HCT116 (cell line): Measurements from ENCODE around the gene TNRC18. TPM values are rescaled to one million over a fixed set of nuclear protein-coding genes. Genes with fewer than 3 reads are reported as not detected.

Source experiments
- ATAC-seq: fragments of 200-7000 bp; cut with Tn5 transposase; 2 replicates; pipeline ENCODE4 v1.9.1; 2020; ENCODE audit warnings: mild to moderate bottlenecking, moderate library complexity
- BruUV-seq: library from RNA; stranded (reverse); fragments of 400-500 nt; replicated peaks from 2 replicates; lab custom pipeline; 2021; lab: Mats Ljungman, UMichigan
- CTCF ChIA-PET: fragments of 300-600 bp; sonication (Branson Sonifier 250); formaldehyde crosslinking; loops from one replicate; lab custom pipeline; 2021; ENCODE audit warnings: antibody characterized with exemption; lab: Charles Lee
- POLR2A ChIA-PET: fragments of 300-600, 350-600 bp; sonication (Branson Sonifier 250); formaldehyde crosslinking; loops from one replicate; lab custom pipeline; 2021; ENCODE audit warnings: antibody characterized with exemption; lab: Charles Lee
- RAD21 ChIA-PET, 2 experiments: fragments of 300-600 bp; sonication (Branson Sonifier 250); formaldehyde crosslinking; loops; one replicate each; lab custom pipeline; 2023; ENCODE audit warnings: low total read pairs in 2 of 2; ENCODE audit not compliant: uncharacterized antibody in 2 of 2, unreplicated experiment in 2 of 2, low non-redundant PET in 1 of 2; lab: Charles Lee
- DNase-seq: peaks from one replicate; pipeline ENCODE4 v3.0.0-alpha.2; 2010; ENCODE audit warnings: low read depth, low spot score
- H2AFZ ChIP-seq: fragments of 200-600 bp; shearing (Covaris generic), sonication (generic); 2 replicates; pipeline ENCODE4 v1.6.1; 2017; ENCODE audit warnings: low read depth, mixed run types, mixed read lengths, antibody characterized with exemption, low read length; ENCODE audit not compliant: poor library complexity, severe bottlenecking
- H3K27ac ChIP-seq: 2 replicates; pipeline ENCODE4 v1.5.1; 2012; ENCODE audit warnings: low read depth, low read length
- H3K27me3 ChIP-seq: fragments of 200-600 bp; sonication (generic); 2 replicates; pipeline ENCODE4 v1.6.1; 2016; ENCODE audit warnings: mixed run types, low read length, mixed read lengths; ENCODE audit not compliant: insufficient read depth
- H3K36me3 ChIP-seq, 2 experiments: fragments of 200-500 bp in 1 of 2; fragments of 200-600 bp in 1 of 2; sonication (Bioruptor generic) in 1 of 2; sonication (generic) in 1 of 2; 2 replicates each; pipeline versions ENCODE4 v1.5.1 to v1.6.1; 2014 to 2016; ENCODE audit warnings: low read length in 2 of 2, inconsistent platforms in 1 of 2, mixed read lengths in 1 of 2, mixed run types in 1 of 2; ENCODE audit not compliant: insufficient read depth in 2 of 2, control insufficient read depth in 1 of 2
- H3K4me1 ChIP-seq, 2 experiments: fragments of 200-600 bp in 1 of 2; sonication (generic) in 1 of 2; 2 replicates each; pipeline versions ENCODE4 v1.5.1 to v1.6.1; 2012 to 2017; ENCODE audit warnings: low read length in 2 of 2, inconsistent platforms in 1 of 2, mild to moderate bottlenecking in 1 of 2, mixed read lengths in 1 of 2, mixed run types in 1 of 2, moderate library complexity in 1 of 2; ENCODE audit not compliant: insufficient read depth in 2 of 2, control insufficient read depth in 1 of 2
- H3K4me2 ChIP-seq: fragments of 200-600 bp; sonication (generic); 2 replicates; pipeline ENCODE4 v1.6.1; 2017; ENCODE audit warnings: mixed run types, low read length, mixed read lengths
- H3K4me3 ChIP-seq, 2 experiments: fragments of 200-600 bp in 1 of 2; sonication (generic) in 1 of 2; replicated peaks in 1 of 2; 2 replicates each; pipeline ENCODE4 v1.5.1; 2011 to 2016; ENCODE audit warnings: low read length in 2 of 2, control low read depth in 1 of 2, low read depth in 1 of 2, mild to moderate bottlenecking in 1 of 2, mixed read lengths in 1 of 2, mixed run types in 1 of 2
- H3K79me2 ChIP-seq: fragments of 200-600 bp; sonication (generic); 2 replicates; pipeline ENCODE4 v1.6.1; 2017; ENCODE audit warnings: mild to moderate bottlenecking, mixed run types, low read length, moderate library complexity, mixed read lengths; ENCODE audit not compliant: insufficient read depth
- H3K9ac ChIP-seq: fragments of 200-600 bp; sonication (generic); 2 replicates; pipeline ENCODE4 v1.6.1; 2016; ENCODE audit warnings: low read length, mixed read lengths
- H3K9me2 ChIP-seq: fragments of 200-600 bp; sonication (generic), shearing (Covaris generic); 2 replicates; pipeline ENCODE4 v1.6.1; 2017; ENCODE audit warnings: mixed run types, mild to moderate bottlenecking, moderate library complexity; ENCODE audit not compliant: insufficient read depth
- H3K9me3 ChIP-seq, 2 experiments: fragments of 200-500 bp in 1 of 2; fragments of 200-600 bp in 1 of 2; sonication (Bioruptor generic) in 1 of 2; sonication (generic) in 1 of 2; 2 replicates each; pipeline ENCODE4 v1.6.1; 2014 to 2017; ENCODE audit warnings: low read length in 2 of 2, mixed read lengths in 2 of 2, inconsistent platforms in 1 of 2, low read depth in 1 of 2, mild to moderate bottlenecking in 1 of 2, mixed run types in 1 of 2, moderate library complexity in 1 of 2; ENCODE audit not compliant: control insufficient read depth in 1 of 2, insufficient read depth in 1 of 2
- H4K20me1 ChIP-seq: fragments of 200-600 bp; sonication (generic), shearing (Covaris generic); 2 replicates; pipeline ENCODE4 v1.6.1; 2017; ENCODE audit warnings: mixed run types, mild to moderate bottlenecking, moderate library complexity; ENCODE audit not compliant: insufficient read depth
- CBX3 ChIP-seq: IDR thresholded peaks from 2 replicates; pipeline ENCODE4 v1.6.1; 2012; ENCODE audit warnings: low read depth
- CEBPB ChIP-seq: IDR thresholded peaks from 2 replicates; pipeline ENCODE4 v1.6.1; 2012; ENCODE audit warnings: low read depth
- EGR1 ChIP-seq: IDR thresholded peaks from 2 replicates; pipeline ENCODE4 v1.6.1; 2012; ENCODE audit warnings: low read depth
- EZH2 ChIP-seq: fragments of 200-600 bp; sonication (generic); IDR thresholded peaks from 2 replicates; pipeline ENCODE4 v1.6.1; 2017; ENCODE audit warnings: antibody characterized with exemption, mixed run types
- EZH2phosphoT487 ChIP-seq: fragments of 200-600 bp; IDR thresholded peaks from 2 replicates; pipeline ENCODE4 v1.6.1; 2018; ENCODE audit warnings: antibody characterized with exemption, borderline replicate concordance
- FOSL1 ChIP-seq: IDR thresholded peaks from 2 replicates; pipeline ENCODE4 v1.6.1; 2012; ENCODE audit warnings: low read depth
- JUND ChIP-seq: IDR thresholded peaks from 2 replicates; pipeline ENCODE4 v1.6.1; 2012
- POLR2A ChIP-seq: IDR thresholded peaks from 2 replicates; pipeline ENCODE4 v1.7.0; 2011; ENCODE audit warnings: borderline replicate concordance; ENCODE audit not compliant: insufficient read depth, insufficient read length; ENCODE audit errors: extremely low read depth
- POLR2AphosphoS5 ChIP-seq: IDR thresholded peaks from 2 replicates; pipeline ENCODE4 v1.6.1; 2011; ENCODE audit warnings: mild to moderate bottlenecking, low read depth, low read length, moderate library complexity
- SIN3A ChIP-seq: IDR thresholded peaks from 2 replicates; pipeline ENCODE4 v1.6.1; 2012; ENCODE audit warnings: low read depth
- SP1 ChIP-seq: IDR thresholded peaks from 2 replicates; pipeline ENCODE4 v1.6.1; 2012; ENCODE audit warnings: low read depth
- SRF ChIP-seq: IDR thresholded peaks from 2 replicates; pipeline ENCODE4 v1.6.1; 2012; ENCODE audit warnings: low read depth
- ZFX ChIP-seq: fragments of 450-650 bp; IDR thresholded peaks from 2 replicates; pipeline ENCODE4 v1.6.1; 2017
- ZNF274 ChIP-seq: fragments of 200-500 bp; sonication (Bioruptor generic); IDR thresholded peaks from 2 replicates; pipeline ENCODE4 v1.6.1; 2014; ENCODE audit warnings: mild to moderate bottlenecking, low read depth, low read length, inconsistent platforms
- intact Hi-C: fragments of 100-400 bp; cut with micrococcal nuclease; formaldehyde crosslinking; loops from 2 replicates; pipeline ENCODE4 v1.10.0; 2022
- total RNA-seq: library from RNA; stranded (reverse); gene quantifications from one replicate; pipeline ENCODE4 v1.2.1, GENCODE V29; 2021; ENCODE audit not compliant: unreplicated experiment
- TF ChIP-seq, protein P1 (sequence below): IDR thresholded peaks from 2 replicates; pipeline ENCODE4 v1.6.1; 2012; ENCODE audit warnings: low read depth
- TF ChIP-seq, protein P2 (sequence below): IDR thresholded peaks from 2 replicates; pipeline ENCODE4 v1.6.1; 2012
- TF ChIP-seq, protein P3 (sequence below), 3 experiments: fragments of 200-600 bp in 1 of 3; sonication (generic) in 1 of 3; IDR thresholded peaks in 2 of 3; conservative IDR thresholded peaks in 1 of 3; 2 replicates each; pipeline ENCODE4 v1.5.1; 2012 to 2017; ENCODE audit warnings: low read depth in 2 of 3, low read length in 2 of 3, antibody characterized with exemption in 1 of 3, borderline replicate concordance in 1 of 3, control low read depth in 1 of 3, mild to moderate bottlenecking in 1 of 3, mixed read lengths in 1 of 3, mixed run types in 1 of 3, moderate library complexity in 1 of 3; ENCODE audit not compliant: insufficient read depth in 1 of 3
- TF ChIP-seq, protein P4 (sequence below): IDR thresholded peaks from 2 replicates; pipeline ENCODE4 v1.6.1; 2012

TNRC18 gene
- total RNA-seq, 1 experiment from 2014 or later, result 101 TPM

DNA sequence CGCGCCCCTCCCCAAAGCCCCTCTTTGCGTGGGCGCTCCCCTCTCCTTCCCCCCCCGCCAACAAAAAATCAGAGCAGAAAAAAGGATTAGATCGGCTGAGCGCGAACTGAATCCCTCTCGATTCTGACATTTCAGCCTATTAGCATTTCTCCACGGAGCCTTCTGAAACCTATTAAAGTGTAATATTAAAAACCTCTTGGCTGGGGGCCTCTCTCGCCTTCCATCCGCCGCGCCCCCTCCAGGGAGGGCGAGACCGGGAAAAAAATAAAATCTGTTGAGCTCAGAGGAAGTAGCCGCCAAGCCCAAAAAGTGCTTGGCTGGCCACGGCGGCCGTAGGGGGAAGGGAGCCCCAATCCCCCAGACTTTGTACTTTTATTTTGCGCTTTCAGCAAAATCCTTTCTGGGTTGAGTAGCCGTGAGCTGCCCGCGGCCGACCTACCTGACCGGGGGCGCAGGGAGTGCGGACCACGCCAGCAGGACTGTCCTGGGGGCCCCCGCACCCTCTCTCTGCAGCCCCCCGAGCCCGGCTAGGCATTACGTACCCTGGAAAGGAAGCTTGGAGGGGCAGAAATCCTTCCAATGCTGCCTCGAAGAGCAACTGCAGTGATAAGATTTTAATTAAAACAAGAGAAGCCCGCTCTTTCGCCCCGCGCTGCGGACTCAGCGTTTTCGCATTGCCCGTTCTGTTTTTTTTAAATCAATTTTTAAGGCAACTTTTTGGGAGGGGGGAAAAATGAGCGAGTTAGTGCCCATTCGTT lies 1.3 kb upstream of the TNRC18 start (continued):
- no peak for TF ChIP-seq SIN3A
- TF ChIP-seq CEBPB, result no peak

DNA sequence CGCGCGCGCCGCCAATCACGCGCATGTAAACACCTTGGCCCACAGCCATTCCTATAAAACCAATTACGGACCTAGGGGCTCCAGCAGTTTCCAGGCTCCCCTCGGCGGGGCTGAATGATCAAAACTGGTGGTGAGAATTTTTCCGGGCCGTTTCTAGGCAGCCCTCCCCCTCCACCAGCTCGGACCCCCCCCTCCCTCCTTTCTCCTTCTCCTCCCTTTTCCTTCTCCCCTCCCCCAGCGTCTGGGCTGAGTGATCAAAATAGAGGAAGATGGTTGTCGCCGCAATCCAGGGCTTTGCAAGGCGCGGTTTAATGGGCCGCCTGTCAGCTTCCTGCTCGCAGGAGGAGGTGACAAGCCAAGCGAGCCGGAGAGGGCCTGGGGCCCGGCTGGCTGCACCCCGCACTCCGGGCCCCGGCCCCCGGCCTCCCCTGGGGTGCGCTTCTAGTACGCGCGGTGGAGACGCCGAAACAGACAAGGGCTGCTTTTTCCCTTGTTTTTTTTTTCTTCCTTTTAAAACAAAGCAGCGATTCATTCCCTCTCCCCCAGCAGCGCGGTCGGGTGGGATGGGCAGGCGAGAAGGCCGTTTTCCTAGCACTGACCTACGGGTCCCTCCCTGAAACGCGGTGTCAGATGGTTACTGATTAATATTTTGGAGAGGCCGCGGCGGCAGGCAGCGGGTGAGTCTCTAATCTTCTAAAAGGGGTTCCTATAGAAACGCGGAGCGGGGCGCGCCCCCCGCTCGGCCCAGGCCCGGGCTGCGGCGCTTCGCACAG lies 528 bp upstream of the TNRC18 start:
- no peak overlapping the region for H2AFZ ChIP-seq
- POLR2A ChIA-PET, result interaction anchor here (1.0 to 3.6 kb wide), 3 partner anchors 8 to 27 kb away, joined by 3 to 18 read pairs (median 6); no protein-coding TSS in a partner anchor
- H3K27ac ChIP-seq, result peak overlapping the region; percentile 98
- H3K27me3 ChIP-seq, result no peaks in the 10 kb centered on the region
- DNase-seq, result peak; percentile 99
- RAD21 ChIA-PET, result interaction anchor here (0.6 to 0.7 kb wide), 3 partner anchors 25 to 398 kb away, joined by 3 read pairs; no protein-coding TSS in a partner anchor
- CTCF ChIA-PET, result interaction anchor here (1.5 kb wide), 1 partner anchor 184 kb away, joined by 3 read pairs; no protein-coding TSS in a partner anchor
- peak; percentile 15 for ATAC-seq
- H3K4me3 ChIP-seq, result peak overlapping the region; percentile 81 to 87
- intact Hi-C loops, result loop anchor here (2.0 kb wide), 1 partner anchor 57 kb away; no protein-coding TSS in a partner anchor
- H4K20me1 ChIP-seq, result no peaks in the 10 kb centered on the region
- H3K36me3 ChIP-seq, result no peaks in the 10 kb centered on the region
- peak overlapping the region; percentile 98 for H3K9ac ChIP-seq
- no TSS peak for BruUV-seq
- peaks cover 90% of the 10 kb centered on the region for H3K79me2 ChIP-seq
- H3K9me2 ChIP-seq, result no peaks in the 10 kb centered on the region
- peaks cover 0 to 41% of the 10 kb centered on the region in 2 experiments; a peak in 3 of 4 replicates for H3K4me1 ChIP-seq
- H3K9me3 ChIP-seq, result no peaks in the 10 kb centered on the region
- H3K4me2 ChIP-seq, result peak overlapping the region; percentile 98
- TF ChIP-seq, protein P1, sequence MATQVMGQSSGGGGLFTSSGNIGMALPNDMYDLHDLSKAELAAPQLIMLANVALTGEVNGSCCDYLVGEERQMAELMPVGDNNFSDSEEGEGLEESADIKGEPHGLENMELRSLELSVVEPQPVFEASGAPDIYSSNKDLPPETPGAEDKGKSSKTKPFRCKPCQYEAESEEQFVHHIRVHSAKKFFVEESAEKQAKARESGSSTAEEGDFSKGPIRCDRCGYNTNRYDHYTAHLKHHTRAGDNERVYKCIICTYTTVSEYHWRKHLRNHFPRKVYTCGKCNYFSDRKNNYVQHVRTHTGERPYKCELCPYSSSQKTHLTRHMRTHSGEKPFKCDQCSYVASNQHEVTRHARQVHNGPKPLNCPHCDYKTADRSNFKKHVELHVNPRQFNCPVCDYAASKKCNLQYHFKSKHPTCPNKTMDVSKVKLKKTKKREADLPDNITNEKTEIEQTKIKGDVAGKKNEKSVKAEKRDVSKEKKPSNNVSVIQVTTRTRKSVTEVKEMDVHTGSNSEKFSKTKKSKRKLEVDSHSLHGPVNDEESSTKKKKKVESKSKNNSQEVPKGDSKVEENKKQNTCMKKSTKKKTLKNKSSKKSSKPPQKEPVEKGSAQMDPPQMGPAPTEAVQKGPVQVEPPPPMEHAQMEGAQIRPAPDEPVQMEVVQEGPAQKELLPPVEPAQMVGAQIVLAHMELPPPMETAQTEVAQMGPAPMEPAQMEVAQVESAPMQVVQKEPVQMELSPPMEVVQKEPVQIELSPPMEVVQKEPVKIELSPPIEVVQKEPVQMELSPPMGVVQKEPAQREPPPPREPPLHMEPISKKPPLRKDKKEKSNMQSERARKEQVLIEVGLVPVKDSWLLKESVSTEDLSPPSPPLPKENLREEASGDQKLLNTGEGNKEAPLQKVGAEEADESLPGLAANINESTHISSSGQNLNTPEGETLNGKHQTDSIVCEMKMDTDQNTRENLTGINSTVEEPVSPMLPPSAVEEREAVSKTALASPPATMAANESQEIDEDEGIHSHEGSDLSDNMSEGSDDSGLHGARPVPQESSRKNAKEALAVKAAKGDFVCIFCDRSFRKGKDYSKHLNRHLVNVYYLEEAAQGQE, result no peak
- TF ChIP-seq ZNF274, result no peak
- TF ChIP-seq FOSL1, result no peak
- TF ChIP-seq EZH2phosphoT487, result no peak
- TF ChIP-seq, protein P2, sequence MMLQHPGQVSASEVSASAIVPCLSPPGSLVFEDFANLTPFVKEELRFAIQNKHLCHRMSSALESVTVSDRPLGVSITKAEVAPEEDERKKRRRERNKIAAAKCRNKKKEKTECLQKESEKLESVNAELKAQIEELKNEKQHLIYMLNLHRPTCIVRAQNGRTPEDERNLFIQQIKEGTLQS, result no peak
- TF ChIP-seq CBX3, result no peak
- TF ChIP-seq SRF, result no peak
- TF ChIP-seq POLR2A, result peak; percentile 15
- no peak for TF ChIP-seq CEBPB
- TF ChIP-seq SP1, result no peak
- TF ChIP-seq, protein P3, sequence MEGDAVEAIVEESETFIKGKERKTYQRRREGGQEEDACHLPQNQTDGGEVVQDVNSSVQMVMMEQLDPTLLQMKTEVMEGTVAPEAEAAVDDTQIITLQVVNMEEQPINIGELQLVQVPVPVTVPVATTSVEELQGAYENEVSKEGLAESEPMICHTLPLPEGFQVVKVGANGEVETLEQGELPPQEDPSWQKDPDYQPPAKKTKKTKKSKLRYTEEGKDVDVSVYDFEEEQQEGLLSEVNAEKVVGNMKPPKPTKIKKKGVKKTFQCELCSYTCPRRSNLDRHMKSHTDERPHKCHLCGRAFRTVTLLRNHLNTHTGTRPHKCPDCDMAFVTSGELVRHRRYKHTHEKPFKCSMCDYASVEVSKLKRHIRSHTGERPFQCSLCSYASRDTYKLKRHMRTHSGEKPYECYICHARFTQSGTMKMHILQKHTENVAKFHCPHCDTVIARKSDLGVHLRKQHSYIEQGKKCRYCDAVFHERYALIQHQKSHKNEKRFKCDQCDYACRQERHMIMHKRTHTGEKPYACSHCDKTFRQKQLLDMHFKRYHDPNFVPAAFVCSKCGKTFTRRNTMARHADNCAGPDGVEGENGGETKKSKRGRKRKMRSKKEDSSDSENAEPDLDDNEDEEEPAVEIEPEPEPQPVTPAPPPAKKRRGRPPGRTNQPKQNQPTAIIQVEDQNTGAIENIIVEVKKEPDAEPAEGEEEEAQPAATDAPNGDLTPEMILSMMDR (IDR thresholded peaks at IDR 0.05 in 2 of 3, conservative IDR thresholded peaks at IDR 0.05 in 1 of 3; ENCODE audit: borderline replicate concordance in 1 of 3, insufficient read depth in 1 of 3, low read depth in 2 of 3, low read length in 2 of 3), result no peak
- TF ChIP-seq ZFX, result peak; percentile 43
- no peak for TF ChIP-seq EZH2
- no peak for TF ChIP-seq EGR1
- TF ChIP-seq, protein P4, sequence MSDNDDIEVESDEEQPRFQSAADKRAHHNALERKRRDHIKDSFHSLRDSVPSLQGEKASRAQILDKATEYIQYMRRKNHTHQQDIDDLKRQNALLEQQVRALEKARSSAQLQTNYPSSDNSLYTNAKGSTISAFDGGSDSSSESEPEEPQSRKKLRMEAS, result no peak
- no peak for TF ChIP-seq JUND
- peak; percentile 82 for TF ChIP-seq POLR2AphosphoS5
- TF ChIP-seq SIN3A, result no peak
